KBM-7 (cell line): ENCODE measurements around the gene CEPT1.
"Not testable (repeated sequence)": the region's sequence is repeated elsewhere in the genome, so short reads cannot be mapped to it uniquely, and the experiment has no call there.

Experiments
- DNase-seq: peaks from one replicate; pipeline ENCODE4 v3.0.0-alpha.2; 2015
- in situ Hi-C: fragments of 300-500 bp; cut with MboI; formaldehyde crosslinking; loops from 2 replicates; pipeline ENCODE4 v1.14.3; 2020; ENCODE audit warnings: low sequenced_read_pairs, low pct_unique_long_range_greater_than_20kb, mixed read lengths

Gene CEPT1

GRCh38 chr1:111139956-111140679 lies at the start of gene CEPT1, which contains the start of gene DRAM2:
Gene CEPT1 (plus strand): TSS chr1:111140223. CDS start chr1:111147715, 7,492 bp downstream.
Gene DRAM2 (minus strand): TSS chr1:111140093. CDS start chr1:111131554, 8,539 bp downstream.
- in situ Hi-C loops, result no loop called here
- peak; percentile 97 for DNase-seq

- DNase-seq, in situ Hi-C loops: not testable (repeated sequence)
These were observed 44.6 kb upstream of the CEPT1 start for GRCh38 chr1:111095421-111095820.

- in situ Hi-C loops, result no loop called here
These were observed 42.5 kb upstream of the CEPT1 start for GRCh38 chr1:111097356-111098099.

GRCh38 chr1:111099289-111099688 lies 40.7 kb upstream of the CEPT1 start:
- peak; percentile 23 for DNase-seq
- in situ Hi-C loops, result no loop called here

More at GRCh38 chr1:111097356-111098099, 42.5 kb upstream of the CEPT1 start:
- no peak for DNase-seq

- peak; percentile 11 for DNase-seq
- in situ Hi-C loops, result no loop called here
These were observed 38.0 kb upstream of the CEPT1 start for GRCh38 chr1:111101854-111102642.

GRCh38 chr1:111104981-111105380 lies 35.0 kb upstream of the CEPT1 start:
- in situ Hi-C loops, result no loop called here
- no peak for DNase-seq

- no peak for DNase-seq
These were observed 29.7 kb upstream of the CEPT1 start for GRCh38 chr1:111110197-111110899.

GRCh38 chr1:111116496-111116895 lies 23.5 kb upstream of the CEPT1 start:
- no peak for DNase-seq
- in situ Hi-C loops, result no loop called here

More at GRCh38 chr1:111110197-111110899, 29.7 kb upstream of the CEPT1 start:
- in situ Hi-C loops, result no loop called here

GRCh38 chr1:111126354-111126753 lies 13.7 kb upstream of the CEPT1 start:
- no peak for DNase-seq
- in situ Hi-C loops, result no loop called here

- in situ Hi-C loops, result no loop called here
- DNase-seq, result no peak
These were observed 11.9 kb upstream of the CEPT1 start for GRCh38 chr1:111127923-111128643.

- in situ Hi-C loops, result no loop called here
- no peak for DNase-seq
These were observed 10.6 kb upstream of the CEPT1 start for GRCh38 chr1:111129376-111129775.

GRCh38 chr1:111131693-111132092 lies 8.3 kb upstream of the CEPT1 start:
- in situ Hi-C loops, result no loop called here
- DNase-seq, result no peak

GRCh38 chr1:111133866-111134265 lies 6.2 kb upstream of the CEPT1 start:
- DNase-seq, result peak; percentile 21
- in situ Hi-C loops, result no loop called here

- DNase-seq, result peak; percentile 80
- in situ Hi-C loops, result no loop called here
These were observed 583 bp upstream of the CEPT1 start for GRCh38 chr1:111139324-111139955.

- no peak for DNase-seq
- in situ Hi-C loops, result no loop called here
These were observed 601 bp downstream of the CEPT1 start for GRCh38 chr1:111140680-111140967.

- in situ Hi-C loops, result no loop called here
- DNase-seq, result no peak
These were observed 1.5 kb downstream of the CEPT1 start for GRCh38 chr1:111141245-111142220.

GRCh38 chr1:111142356-111142975 lies 2.4 kb downstream of the CEPT1 start:
- DNase-seq, result no peak
- in situ Hi-C loops, result no loop called here
